K562 (cell line): ENCODE data around the gene AGL.

Experiments used
- CHD2 ChIP-seq: IDR thresholded peaks from 2 replicates; pipeline ENCODE4 v1.6.1; 2011; ENCODE audit warnings: low read depth, low read length
- CTCF ChIP-seq, 3 experiments: IDR thresholded peaks in 2 of 3; conservative IDR thresholded peaks in 1 of 3; 2 replicates each; pipeline ENCODE4 v1.5.1; 2011 to 2012; ENCODE audit warnings: low read length in 3 of 3, mild to moderate bottlenecking in 3 of 3, control low read depth in 2 of 3, improper control_type of control experiment in 1 of 3, inconsistent platforms in 1 of 3, low read depth in 1 of 3, mixed read lengths in 1 of 3, moderate library complexity in 1 of 3; ENCODE audit not compliant: insufficient read depth in 2 of 3
- NCOA1 ChIP-seq: fragments of 450-650 bp; IDR thresholded peaks from 2 replicates; pipeline ENCODE4 v1.6.1; 2016; ENCODE audit warnings: low read depth
- POLR2A ChIP-seq: fragments of 450-650 bp; conservative IDR thresholded peaks from 2 replicates; pipeline ENCODE4 v1.6.1; 2016
- POLR2AphosphoS5 ChIP-seq: IDR thresholded peaks from 2 replicates; pipeline ENCODE4 v1.6.1; 2011; ENCODE audit warnings: mild to moderate bottlenecking, low read depth, low read length, moderate library complexity; ENCODE audit not compliant: control insufficient read depth, insufficient read depth
- ZBTB12 ChIP-seq: fragments of 250-450 bp; sonication (Bioruptor Pico); IDR thresholded peaks from 2 replicates; pipeline ENCODE4 v1.4.0; 2020

- TF ChIP-seq CTCF (IDR thresholded peaks at IDR 0.05 in 2 of 3, conservative IDR thresholded peaks at IDR 0.05 in 1 of 3; ENCODE audit: insufficient read depth in 2 of 3, low read depth in 1 of 3, low read length in 3 of 3) (no peak), NCOA1 (no peak), ZBTB12 (CRISPR knock-in tag) (no peak), POLR2AphosphoS5 (no peak), CHD2 (no peak), POLR2A (no peak)
These were observed 6.4 kb upstream of the AGL start for GRCh38 chr1:99843760-99844159.
